Naive B cell (primary cell): ENCODE measurements around the gene NMNAT1. TPM values are rescaled to one million over a fixed set of nuclear protein-coding genes. Genes with fewer than 3 reads are reported as not detected.

Experiments used
- ATAC-seq, 2 donors: fragments of 150-1000 bp; cut with Tn5 transposase; 2 replicates each; pipeline ENCODE4 v1.10.0; 2021; ENCODE audit warnings: low read depth in 2 of 2, mild to moderate bottlenecking in 2 of 2, moderate library complexity in 2 of 2
- DNase-seq: peaks from one replicate; pipeline ENCODE4 v3.0.0; 2022
- H3K27ac Mint-ChIP-seq, 6 donors: one replicate each; pipeline ENCODE4 v1.8.0; 2020 to 2022; ENCODE audit warnings: mild to moderate bottlenecking in 6 of 6, mixed read lengths in 6 of 6, moderate library complexity in 5 of 6, inconsistent platforms in 2 of 6
- H3K27me3 Mint-ChIP-seq, 3 donors: one replicate each; pipeline ENCODE4 v1.8.0; 2021 to 2022; ENCODE audit warnings: mixed read lengths in 3 of 3, mild to moderate bottlenecking in 1 of 3
- H3K36me3 Mint-ChIP-seq, 2 donors: one replicate each; pipeline ENCODE4 v1.8.0; 2020 to 2022; ENCODE audit warnings: mixed read lengths in 2 of 2, inconsistent platforms in 1 of 2, mild to moderate bottlenecking in 1 of 2
- H3K4me1 Mint-ChIP-seq, 3 donors: one replicate each; pipeline ENCODE4 v1.8.0; 2020 to 2022; ENCODE audit warnings: mixed read lengths in 3 of 3, inconsistent platforms in 1 of 3, mild to moderate bottlenecking in 1 of 3, moderate library complexity in 1 of 3
- H3K4me3 Mint-ChIP-seq, 8 donors: one replicate each; pipeline ENCODE4 v1.8.0; 2020 to 2022; ENCODE audit warnings: mild to moderate bottlenecking in 8 of 8, mixed read lengths in 8 of 8, moderate library complexity in 8 of 8, inconsistent platforms in 2 of 8
- H3K9me3 Mint-ChIP-seq, 7 donors: one replicate each; pipeline ENCODE4 v1.8.0; 2020 to 2022; ENCODE audit warnings: mixed read lengths in 7 of 7, mild to moderate bottlenecking in 5 of 7, inconsistent platforms in 2 of 7, moderate library complexity in 1 of 7
- polyA plus RNA-seq, 6 donors: library from polyadenylated mRNA; unstranded; fragments of 300-500 nt; fragmentation: Illumina TruSeq; gene quantifications; one replicate each; pipeline ENCODE4 v1.2.3, GENCODE V29; 2021; ENCODE audit warnings: low read depth in 6 of 6

The NMNAT1 gene
- polyA plus RNA-seq, 6 donors from 2014 or later = 4.2 to 8.8 (median 6.8) TPM

GRCh38 chr1:9942399-9942938, 806 bp upstream of the NMNAT1 start:
- Mint-ChIP-seq H3K27me3 (no peaks in the 10 kb centered on the region), H3K9me3 (no peaks in the 10 kb centered on the region), H3K36me3 (no peaks in the 10 kb centered on the region), H3K4me3 (peak overlapping the region; percentile 93 to 99 (median 98)), H3K4me1 (peaks cover 10 to 67% (median 27%) of the 10 kb centered on the region in 3 donors), H3K27ac (peak overlapping the region; percentile 95 to 99 (median 98))
- DNase-seq (peak; percentile 42), ATAC-seq (peak; percentile 34 to 43)

- DNase-seq (no peak), ATAC-seq (no peak)
- Mint-ChIP-seq H3K9me3 (no peaks in the 10 kb centered on the region), H3K36me3 (no peaks in the 10 kb centered on the region), H3K27me3 (no peaks in the 10 kb centered on the region), H3K4me3 (peak overlapping the region in 2 of 8 donors; percentile 62 to 82), H3K27ac (peak overlapping the region in 2 of 6 donors; percentile 5 to 20), H3K4me1 (peaks cover 27 to 74% (median 40%) of the 10 kb centered on the region in 3 donors)
Observed at GRCh38 chr1:9946315-9946714, 3.0 kb downstream of the NMNAT1 start.

GRCh38 chr1:9957726-9958125, 14.5 kb downstream of the NMNAT1 start:
- DNase-seq = no peak
- no peak overlapping the region for H3K4me3 Mint-ChIP-seq
- no peak for ATAC-seq
- no peaks in the 10 kb centered on the region for H3K9me3 Mint-ChIP-seq
- H3K27me3 Mint-ChIP-seq = no peaks in the 10 kb centered on the region
- peaks cover 7 to 18% (median 9%) of the 10 kb centered on the region in 3 donors for H3K4me1 Mint-ChIP-seq
- no peaks in the 10 kb centered on the region for H3K36me3 Mint-ChIP-seq
- H3K27ac Mint-ChIP-seq = no peak overlapping the region

GRCh38 chr1:9960011-9960410, 16.7 kb downstream of the NMNAT1 start:
- Mint-ChIP-seq H3K4me1 (peaks cover 7 to 16% (median 9%) of the 10 kb centered on the region in 3 donors), H3K27me3 (no peaks in the 10 kb centered on the region), H3K27ac (peak overlapping the region in 1 of 6 donors; percentile 62), H3K36me3 (no peaks in the 10 kb centered on the region), H3K4me3 (peak overlapping the region in 1 of 8 donors; percentile 37), H3K9me3 (no peaks in the 10 kb centered on the region)
- no peak for DNase-seq
- ATAC-seq = no peak

GRCh38 chr1:9960706-9961562, 17.7 kb downstream of the NMNAT1 start:
- H3K27me3 Mint-ChIP-seq = no peaks in the 10 kb centered on the region
- peak overlapping the region; percentile 32 to 93 (median 74) for H3K27ac Mint-ChIP-seq
- DNase-seq = peak; percentile 57
- peaks cover 7 to 16% (median 9%) of the 10 kb centered on the region in 3 donors for H3K4me1 Mint-ChIP-seq
- H3K9me3 Mint-ChIP-seq = no peaks in the 10 kb centered on the region
- peak overlapping the region in 7 of 8 donors; percentile 20 to 86 (median 57) for H3K4me3 Mint-ChIP-seq
- no peaks in the 10 kb centered on the region for H3K36me3 Mint-ChIP-seq
- peak; percentile 91 to 98 for ATAC-seq

GRCh38 chr1:9984253-9984652, 41.0 kb downstream of the NMNAT1 start:
- Mint-ChIP-seq H3K4me3 (no peak overlapping the region), H3K36me3 (no peaks in the 10 kb centered on the region), H3K4me1 (no peaks in the 10 kb centered on the region), H3K9me3 (no peaks in the 10 kb centered on the region), H3K27me3 (no peaks in the 10 kb centered on the region), H3K27ac (no peak overlapping the region)
- ATAC-seq = no peak
- DNase-seq = no peak

- DNase-seq = no peak
- H3K9me3 Mint-ChIP-seq = no peaks in the 10 kb centered on the region
- H3K4me1 Mint-ChIP-seq = no peaks in the 10 kb centered on the region
- ATAC-seq = no peak
- H3K27me3 Mint-ChIP-seq = no peaks in the 10 kb centered on the region
- peak overlapping the region in 1 of 6 donors; percentile 16 for H3K27ac Mint-ChIP-seq
- no peak overlapping the region for H3K4me3 Mint-ChIP-seq
- H3K36me3 Mint-ChIP-seq = no peaks in the 10 kb centered on the region
Observed at GRCh38 chr1:9985001-9985400, 41.7 kb downstream of the NMNAT1 start.

GRCh38 chr1:9989773-9990172, 46.5 kb downstream of the NMNAT1 start:
- DNase-seq (no peak), ATAC-seq (no peak)
- H3K4me1 Mint-ChIP-seq = peaks cover 0 to 5% (median 0%) of the 10 kb centered on the region in 3 donors
- no peaks in the 10 kb centered on the region for H3K36me3 Mint-ChIP-seq
- H3K27me3 Mint-ChIP-seq = peaks cover 0 to 13% (median 5%) of the 10 kb centered on the region in 3 donors
- H3K4me3 Mint-ChIP-seq = no peak overlapping the region
- H3K27ac Mint-ChIP-seq = no peak overlapping the region
- H3K9me3 Mint-ChIP-seq = no peaks in the 10 kb centered on the region

GRCh38 chr1:9990944-9991343, 47.7 kb downstream of the NMNAT1 start:
- H3K4me1 Mint-ChIP-seq = peaks cover 0 to 5% (median 0%) of the 10 kb centered on the region in 3 donors
- no peak for DNase-seq
- no peaks in the 10 kb centered on the region for H3K9me3 Mint-ChIP-seq
- H3K36me3 Mint-ChIP-seq = no peaks in the 10 kb centered on the region
- peaks cover 0 to 13% (median 5%) of the 10 kb centered on the region in 3 donors for H3K27me3 Mint-ChIP-seq
- no peak overlapping the region for H3K4me3 Mint-ChIP-seq
- no peak overlapping the region for H3K27ac Mint-ChIP-seq
- no peak for ATAC-seq

- Mint-ChIP-seq H3K4me1 (peaks cover 5 to 12% (median 9%) of the 10 kb centered on the region in 3 donors), H3K27ac (peak overlapping the region in 2 of 6 donors; percentile 51 to 67), H3K9me3 (peaks cover 0 to 5% (median 0%) of the 10 kb centered on the region in 7 donors), H3K36me3 (no peaks in the 10 kb centered on the region), H3K27me3 (peaks cover 8 to 24% (median 13%) of the 10 kb centered on the region in 3 donors), H3K4me3 (peak overlapping the region in 1 of 8 donors; percentile 64)
- no peak for ATAC-seq
- DNase-seq = no peak
Observed at GRCh38 chr1:9992910-9993309, 49.6 kb downstream of the NMNAT1 start.

GRCh38 chr1:9993561-9994075, 50.3 kb downstream of the NMNAT1 start:
- Mint-ChIP-seq H3K36me3 (no peaks in the 10 kb centered on the region), H3K27me3 (peaks cover 8 to 31% (median 15%) of the 10 kb centered on the region in 3 donors), H3K4me1 (peaks cover 7 to 19% (median 12%) of the 10 kb centered on the region in 3 donors), H3K4me3 (peak overlapping the region in 1 of 8 donors; percentile 8), H3K27ac (no peak overlapping the region), H3K9me3 (peaks cover 0 to 8% (median 2%) of the 10 kb centered on the region in 7 donors)
- no peak for DNase-seq
- ATAC-seq = no peak

GRCh38 chr1:9996624-9997582, 53.6 kb downstream of the NMNAT1 start, which contains the start of gene RBP7:
TSS of gene RBP7 (plus strand) at chr1:9997228. CDS start at chr1:9997259, 31 bp downstream.
- Mint-ChIP-seq H3K36me3 (no peaks in the 10 kb centered on the region), H3K4me1 (peaks cover 7 to 17% (median 12%) of the 10 kb centered on the region in 3 donors), H3K27me3 (peaks cover 8 to 43% (median 22%) of the 10 kb centered on the region in 3 donors), H3K4me3 (peak within 1 kb of the TSS; percentile 75 to 92 (median 89)), H3K27ac (no peak within 1 kb of the TSS), H3K9me3 (peaks cover 0 to 13% (median 6%) of the 10 kb centered on the region in 7 donors)
- ATAC-seq = peak; percentile 68 to 75
- DNase-seq = peak; percentile 10
